ENCODE data around the gene LRRN3.

Gene LRRN3

DNA sequence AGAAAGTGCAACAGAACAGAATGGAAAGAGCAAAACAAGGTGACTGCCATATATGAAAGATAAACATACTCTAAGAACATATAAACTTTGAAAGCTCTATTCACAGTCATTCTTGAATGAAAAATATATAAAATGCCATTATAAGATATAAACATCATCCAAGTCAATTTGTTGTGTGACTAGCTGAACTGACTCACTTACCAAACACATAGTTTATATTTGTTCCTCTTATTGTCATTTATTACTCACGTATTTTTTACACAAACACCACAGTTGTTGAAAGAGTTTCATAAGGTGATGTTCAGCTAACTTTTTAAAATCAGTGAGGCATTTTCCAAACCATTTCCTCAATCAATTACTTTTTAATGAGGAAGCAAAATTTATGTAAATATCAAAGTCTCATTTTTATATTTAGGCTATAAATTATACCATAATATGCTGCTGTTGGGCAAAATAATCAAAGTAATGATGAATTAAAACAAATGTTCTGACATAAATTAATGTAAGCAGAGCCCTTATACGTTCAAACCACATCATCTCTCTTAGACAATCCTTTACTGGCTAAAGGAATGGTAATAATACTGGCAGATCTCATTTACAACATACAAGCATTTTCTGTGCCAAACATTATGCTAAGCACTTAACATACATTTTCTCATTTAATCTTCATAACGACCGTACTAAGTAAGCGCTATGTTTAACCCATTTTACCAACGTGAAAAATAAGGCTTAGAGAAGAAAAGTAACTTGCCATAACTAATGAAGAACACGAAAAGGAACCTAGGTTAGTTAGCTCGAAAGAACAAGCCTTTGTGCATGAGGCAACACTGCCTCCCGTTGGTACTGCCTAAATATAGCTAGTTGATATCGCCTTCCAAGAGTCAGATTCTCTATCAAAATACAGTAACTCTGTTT lies 7.3 kb downstream of the LRRN3 start:
- Histone ChIP-seq H3K27ac (ENCODE audit: low read length) (no peak overlapping the region), H3K9me2 (replicated peaks; ENCODE audit: insufficient read depth, low read length) (no peaks in the 10 kb centered on the region), H3K27me3 (replicated peaks; ENCODE audit: insufficient read depth, low read length) (no peaks in the 10 kb centered on the region), H3K36me3 (replicated peaks; ENCODE audit: insufficient read depth, low read length) (no peaks in the 10 kb centered on the region), H4K20me1 (ENCODE audit: insufficient read depth, low read length) (no peaks in the 10 kb centered on the region), H3F3A (ENCODE audit: insufficient read depth, low read length) (peaks cover 2% of the 10 kb centered on the region), H2AFZ (ENCODE audit: low read length) (0 out of 2 replicates have a peak overlapping the region, but pooled peaks have one; percentile 16), H3K4me3 (ENCODE audit: low read length) (no peak overlapping the region), H3K4me2 (ENCODE audit: low read depth, low read length) (peak overlapping the region; percentile 23; the same call in 1 of the 2 replicates), H3K79me2 (ENCODE audit: low read length) (no peaks in the 10 kb centered on the region), H3K9ac (ENCODE audit: low read length) (no peak overlapping the region), H3K9me3 (replicated peaks; ENCODE audit: insufficient read depth, low read length) (no peaks in the 10 kb centered on the region), H3K4me1 (ENCODE audit: low read length) (peaks cover 17% of the 10 kb centered on the region)
- peak; percentile 99 for TF ChIP-seq CTCF (IDR thresholded peaks at IDR 0.05; ENCODE audit: low read length)
- no peak for TF ChIP-seq EZH2phosphoT487 (IDR thresholded peaks at IDR 0.05; ENCODE audit: low read length)
- peak; percentile 91 for DNase-seq

DNA sequence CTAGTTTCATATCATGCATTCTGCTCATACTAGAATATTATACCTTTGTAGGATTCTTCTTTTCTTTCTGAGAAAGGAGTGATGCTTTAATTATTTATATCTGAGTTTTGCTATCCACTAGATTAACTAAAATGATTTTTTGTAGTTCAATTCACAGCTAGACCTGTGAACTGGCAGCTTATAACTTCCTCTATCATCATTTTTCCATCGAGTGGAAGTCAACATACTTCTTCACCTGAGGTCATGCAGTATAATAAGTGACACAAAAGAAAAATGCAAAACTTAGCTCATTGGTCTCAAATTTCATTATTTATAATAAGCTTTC lies 8.0 kb downstream of the LRRN3 start:
- H4K20me1 ChIP-seq (ENCODE audit: insufficient read depth, low read length): no peaks in the 10 kb centered on the region
- H3K79me2 ChIP-seq (ENCODE audit: low read length): no peaks in the 10 kb centered on the region
- peaks cover 17% of the 10 kb centered on the region for H3K4me1 ChIP-seq (ENCODE audit: low read length)
- H3K4me3 ChIP-seq (ENCODE audit: low read length): no peak overlapping the region
- no peak for DNase-seq
- TF ChIP-seq CTCF (IDR thresholded peaks at IDR 0.05; ENCODE audit: low read length) (no peak), EZH2phosphoT487 (IDR thresholded peaks at IDR 0.05; ENCODE audit: low read length) (no peak), EZH2 (optimal IDR thresholded peaks at IDR 0.05; ENCODE audit: low read depth, low read length) (no peak)
- no peak overlapping the region for H3K27ac ChIP-seq (ENCODE audit: low read length)
- H3F3A ChIP-seq (ENCODE audit: insufficient read depth, low read length): no peaks in the 10 kb centered on the region
- no peak overlapping the region for H2AFZ ChIP-seq (ENCODE audit: low read length)
- no peaks in the 10 kb centered on the region for H3K9me3 ChIP-seq (replicated peaks; ENCODE audit: insufficient read depth, low read length)
- no peaks in the 10 kb centered on the region for H3K36me3 ChIP-seq (replicated peaks; ENCODE audit: insufficient read depth, low read length)
- H3K4me2 ChIP-seq (ENCODE audit: low read depth, low read length): no peak overlapping the region
- H3K27me3 ChIP-seq (replicated peaks; ENCODE audit: insufficient read depth, low read length): no peaks in the 10 kb centered on the region
- no peak overlapping the region for H3K9ac ChIP-seq (ENCODE audit: low read length)
- H3K9me2 ChIP-seq (replicated peaks; ENCODE audit: insufficient read depth, low read length): no peaks in the 10 kb centered on the region

GRCh38 chr7:111101856-111102646 lies 11.1 kb downstream of the LRRN3 start:
- H3F3A ChIP-seq (ENCODE audit: insufficient read depth, low read length): no peaks in the 10 kb centered on the region
- no peaks in the 10 kb centered on the region for H4K20me1 ChIP-seq (ENCODE audit: insufficient read depth, low read length)
- no peak overlapping the region for H3K4me3 ChIP-seq (ENCODE audit: low read length)
- DNase-seq: no peak
- H3K79me2 ChIP-seq (ENCODE audit: low read length): no peaks in the 10 kb centered on the region
- peaks cover 18% of the 10 kb centered on the region for H3K4me1 ChIP-seq (ENCODE audit: low read length)
- H2AFZ ChIP-seq (ENCODE audit: low read length): no peak overlapping the region
- no peak overlapping the region for H3K9ac ChIP-seq (ENCODE audit: low read length)
- no peaks in the 10 kb centered on the region for H3K9me3 ChIP-seq (replicated peaks; ENCODE audit: insufficient read depth, low read length)
- no peak overlapping the region for H3K27ac ChIP-seq (ENCODE audit: low read length)
- H3K4me2 ChIP-seq (ENCODE audit: low read depth, low read length): no peak overlapping the region
- TF ChIP-seq CTCF (IDR thresholded peaks at IDR 0.05; ENCODE audit: low read length): no peak
- no peak for TF ChIP-seq EZH2 (optimal IDR thresholded peaks at IDR 0.05; ENCODE audit: low read depth, low read length)
- no peak for TF ChIP-seq EZH2phosphoT487 (IDR thresholded peaks at IDR 0.05; ENCODE audit: low read length)
- H3K9me2 ChIP-seq (replicated peaks; ENCODE audit: insufficient read depth, low read length): no peaks in the 10 kb centered on the region
- H3K27me3 ChIP-seq (replicated peaks; ENCODE audit: insufficient read depth, low read length): no peaks in the 10 kb centered on the region
- H3K36me3 ChIP-seq (replicated peaks; ENCODE audit: insufficient read depth, low read length): no peaks in the 10 kb centered on the region
